Colon (tissue), 2 donors: Measurements from ENCODE around the gene PKP4.

ENCODE experiments used
- FAIRE-seq: peaks from 2 replicates; lab custom pipeline; 2012; peaks lifted over from hg19 to GRCh38; lab: Jason Lieb, UNC
- donor health status: control.
- donor health status: control.

PKP4 gene

GRCh38 chr2:158651358-158652057 is 194.8 kb downstream of the PKP4 start:
- FAIRE-seq = no peak

GRCh38 chr2:158655628-158656027 is 198.9 kb downstream of the PKP4 start:
- FAIRE-seq = no peak

GRCh38 chr2:158656492-158657229 is 199.9 kb downstream of the PKP4 start:
- no peak for FAIRE-seq

GRCh38 chr2:158658396-158658795 is 201.6 kb downstream of the PKP4 start:
- no peak for FAIRE-seq

GRCh38 chr2:158659483-158659882 is 202.7 kb downstream of the PKP4 start:
- FAIRE-seq = no peak

- FAIRE-seq = no peak
Measured at GRCh38 chr2:158661231-158661630, 204.5 kb downstream of the PKP4 start.

GRCh38 chr2:158662421-158662820 is 205.7 kb downstream of the PKP4 start:
- FAIRE-seq = no peak

GRCh38 chr2:158663796-158664195 is 207.0 kb downstream of the PKP4 start:
- FAIRE-seq = no peak

GRCh38 chr2:158664987-158665386 is 208.2 kb downstream of the PKP4 start:
- no peak for FAIRE-seq

- no peak for FAIRE-seq
Measured at GRCh38 chr2:158665536-158666302, 209.0 kb downstream of the PKP4 start.

- no peak for FAIRE-seq
Measured at GRCh38 chr2:158666969-158667368, 210.2 kb downstream of the PKP4 start.

- no peak for FAIRE-seq
Measured at GRCh38 chr2:158667586-158667985, 210.8 kb downstream of the PKP4 start.

- FAIRE-seq = no peak
Measured at GRCh38 chr2:158668001-158668765, 211.4 kb downstream of the PKP4 start.

GRCh38 chr2:158670292-158670691 is 213.5 kb downstream of the PKP4 start:
- no peak for FAIRE-seq

GRCh38 chr2:158671360-158672245 is 214.9 kb downstream of the PKP4 start:
- no peak for FAIRE-seq

- FAIRE-seq = no peak
Measured at GRCh38 chr2:158676295-158676694, 219.5 kb downstream of the PKP4 start.

GRCh38 chr2:158676696-158677095 is 219.9 kb downstream of the PKP4 start:
- FAIRE-seq = no peak

- no peak for FAIRE-seq
Measured at GRCh38 chr2:158677542-158677941, 220.8 kb downstream of the PKP4 start.

- no peak for FAIRE-seq
Measured at GRCh38 chr2:158681816-158682215, 225.1 kb downstream of the PKP4 start.

- no peak for FAIRE-seq
Measured at GRCh38 chr2:158685646-158686045, 228.9 kb downstream of the PKP4 start.

- no peak for FAIRE-seq
Measured at GRCh38 chr2:158686210-158686691, 229.5 kb downstream of the PKP4 start.
